Activated T-cell treated with anti-CD3 and anti-CD28 coated beads for 24 hours (primary cell): ENCODE data around the gene FOXD3.

ENCODE experiments used
- DNase-seq: peaks from one replicate; pipeline ENCODE4 v3.0.0-alpha.2; 2020; ENCODE audit warnings: low read depth

FOXD3 gene

GRCh38 chr1:63362073-63362472 lies 39.7 kb downstream of the FOXD3 start:
- DNase-seq = no peak

DNA sequence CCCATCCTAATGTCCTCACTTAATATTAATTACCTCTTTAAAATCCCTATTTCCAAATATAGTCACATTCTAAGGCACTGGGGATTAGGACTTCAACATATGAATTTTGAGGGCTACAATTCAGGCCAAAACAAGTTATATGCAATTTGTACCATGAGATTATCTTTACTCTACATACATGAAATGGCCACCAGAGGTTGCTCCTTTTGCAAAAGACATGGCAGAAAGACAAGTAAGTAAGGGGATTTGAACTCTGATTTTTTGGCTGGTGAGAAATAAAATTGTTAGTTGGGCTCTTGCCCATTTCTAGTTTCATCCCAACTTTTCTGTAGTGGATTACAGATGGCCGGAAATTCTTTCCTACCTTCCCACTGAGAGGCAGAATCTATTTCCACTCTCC lies 40.2 kb downstream of the FOXD3 start:
- no peak for DNase-seq

GRCh38 chr1:63363014-63363413 lies 40.6 kb downstream of the FOXD3 start:
- no peak for DNase-seq

DNA sequence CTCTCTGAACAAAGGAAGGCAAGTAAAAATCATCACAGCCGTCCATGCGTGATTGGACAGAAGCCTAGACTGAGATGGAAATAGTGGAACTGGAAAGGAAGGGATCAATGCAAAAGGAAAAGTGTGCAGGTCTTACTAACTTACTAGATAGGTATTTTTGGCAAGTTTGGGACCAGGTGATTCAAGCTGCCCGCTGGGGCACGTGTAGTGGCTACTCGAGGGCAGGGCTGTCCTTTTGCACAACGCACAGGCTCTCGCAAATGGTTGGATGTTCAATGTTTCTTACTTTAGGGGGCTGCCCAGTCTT lies 44.5 kb downstream of the FOXD3 start:
- no peak for DNase-seq

DNA sequence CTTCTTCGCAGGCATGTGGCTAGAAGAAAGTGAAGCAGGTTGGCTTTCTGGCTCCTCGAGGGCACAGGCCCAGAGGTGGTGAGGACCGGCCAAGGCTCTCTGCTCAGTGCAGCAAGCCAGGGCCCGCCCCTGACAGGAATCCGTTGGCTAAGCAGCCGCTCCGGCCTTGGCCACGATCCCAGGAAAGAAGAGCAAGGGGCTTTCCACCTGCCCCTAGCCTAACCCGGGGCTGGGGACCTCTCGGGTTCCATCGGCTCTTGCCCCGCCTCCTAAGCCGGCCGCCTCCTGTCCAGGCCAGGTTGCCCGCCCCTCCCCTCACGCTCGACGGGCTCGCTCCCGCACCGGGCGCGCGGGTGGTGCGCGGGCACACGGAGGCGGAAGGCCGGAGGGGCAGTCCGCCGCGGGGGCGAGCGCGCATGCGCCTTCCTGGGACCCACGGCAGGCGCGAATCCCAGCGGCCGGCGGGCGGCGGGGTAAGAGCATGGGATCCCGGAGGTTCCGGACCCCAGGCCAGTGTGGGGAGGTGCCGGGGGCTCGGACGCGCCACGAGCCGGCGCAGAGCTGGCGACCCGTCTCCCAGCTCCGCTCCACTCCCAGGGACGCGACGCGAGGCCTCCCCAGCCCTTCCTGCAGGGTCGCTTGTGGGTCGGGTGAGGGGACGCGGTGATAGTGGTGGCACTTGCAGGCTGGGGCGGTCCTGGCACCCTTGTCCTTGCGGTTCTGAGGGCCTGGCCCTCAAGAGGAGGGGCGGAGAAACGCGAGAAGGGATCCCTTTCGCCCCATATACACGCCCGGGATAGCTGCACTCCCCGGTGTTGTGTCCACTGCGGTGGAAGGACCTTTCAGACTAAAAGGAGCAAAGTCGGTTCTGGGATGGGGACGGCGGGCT lies 45.1 kb downstream of the FOXD3 start, which contains the start of gene ALG6:
TSS of gene ALG6 (plus strand) at position 413 of the 889 bp plus-strand sequence. CDS start 3,351 bp downstream, outside the sequence.
- peak; percentile 94 for DNase-seq

DNA sequence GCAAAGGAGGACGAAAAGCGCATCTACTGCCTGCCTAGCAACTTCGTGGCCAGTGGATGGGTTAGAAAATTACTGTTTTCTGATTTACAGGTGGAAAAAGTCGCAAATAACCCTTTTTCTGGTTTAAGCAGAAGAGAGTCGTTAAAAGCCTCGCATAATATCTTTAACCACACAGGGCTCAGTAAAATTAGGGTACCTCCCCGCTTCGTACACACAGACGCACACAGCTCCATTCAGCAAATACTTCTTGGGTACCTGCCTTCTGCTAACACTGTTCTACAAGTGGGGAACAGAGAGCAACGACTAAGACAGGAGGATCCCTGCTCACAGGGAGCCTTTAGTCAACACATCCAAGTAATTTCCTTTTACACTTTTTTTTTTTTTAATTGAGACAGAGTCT lies 45.8 kb downstream of the FOXD3 start:
- no peak for DNase-seq
